ENCODE data around the gene FBXO2.

Gene FBXO2

DNA sequence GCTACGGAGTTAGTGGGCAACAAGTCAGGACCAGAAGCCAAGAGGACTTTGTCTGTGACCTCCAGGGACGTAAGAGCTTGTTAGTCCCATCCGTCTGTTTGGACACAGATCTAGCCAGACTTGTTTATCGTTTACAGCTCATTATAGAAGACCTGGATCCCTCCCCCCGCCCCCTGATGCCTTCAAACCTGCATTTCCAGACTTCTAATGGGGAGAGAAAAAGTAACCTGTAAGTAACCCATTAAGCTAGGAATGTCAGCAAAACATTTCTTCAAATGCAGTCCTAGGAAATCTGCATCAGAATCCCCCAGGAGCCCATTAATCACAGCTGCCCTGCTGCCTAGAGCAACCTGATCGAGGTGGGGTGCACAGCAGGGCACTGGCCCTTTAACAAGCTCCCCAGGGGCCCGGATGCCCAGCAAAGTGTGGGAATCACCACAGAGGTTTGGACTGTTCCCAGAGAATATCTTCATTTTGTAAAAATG, 28.1 kb upstream of the FBXO2 start:
- DNase-seq = no peak

DNA sequence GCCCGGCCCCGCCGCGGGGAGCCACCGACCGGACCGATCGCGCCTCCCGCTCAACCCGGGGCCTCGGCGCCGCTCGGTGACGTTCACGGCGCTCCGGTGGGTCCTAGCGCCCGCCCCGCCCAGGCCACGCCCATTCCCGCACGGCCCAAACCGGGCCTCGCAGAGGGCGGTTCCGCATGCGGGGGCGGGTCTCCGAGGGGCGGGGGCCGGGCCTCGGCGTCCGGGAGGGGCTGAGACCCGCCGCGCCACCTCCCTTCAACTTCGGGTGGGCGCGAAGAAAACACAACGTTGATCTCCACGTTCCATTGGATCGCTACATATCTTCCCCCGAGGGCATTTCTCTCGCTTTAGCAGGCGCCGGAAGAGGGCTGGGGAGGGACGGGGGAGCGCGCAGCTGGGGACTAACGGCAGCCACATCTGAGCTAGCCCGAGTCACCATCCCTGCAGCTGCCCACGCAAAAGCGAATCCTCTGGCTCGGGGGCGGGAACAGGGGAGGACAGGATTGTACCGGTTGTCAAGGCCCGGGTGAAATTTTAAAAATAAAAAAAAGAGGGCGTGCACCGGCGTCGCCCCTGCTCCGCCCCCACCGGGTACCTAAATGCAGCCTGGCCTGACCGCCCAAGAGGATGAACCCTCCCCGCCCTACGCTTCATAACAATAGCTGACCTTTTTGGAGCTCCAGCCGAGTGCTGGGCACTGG, 27.0 kb upstream of the FBXO2 start, which contains the start of gene MAD2L2:
MAD2L2 (minus strand) TSS at position 78 of the 701 bp plus-strand sequence. CDS start 547 bp downstream, outside the sequence.
- DNase-seq = peak; percentile 84

DNA sequence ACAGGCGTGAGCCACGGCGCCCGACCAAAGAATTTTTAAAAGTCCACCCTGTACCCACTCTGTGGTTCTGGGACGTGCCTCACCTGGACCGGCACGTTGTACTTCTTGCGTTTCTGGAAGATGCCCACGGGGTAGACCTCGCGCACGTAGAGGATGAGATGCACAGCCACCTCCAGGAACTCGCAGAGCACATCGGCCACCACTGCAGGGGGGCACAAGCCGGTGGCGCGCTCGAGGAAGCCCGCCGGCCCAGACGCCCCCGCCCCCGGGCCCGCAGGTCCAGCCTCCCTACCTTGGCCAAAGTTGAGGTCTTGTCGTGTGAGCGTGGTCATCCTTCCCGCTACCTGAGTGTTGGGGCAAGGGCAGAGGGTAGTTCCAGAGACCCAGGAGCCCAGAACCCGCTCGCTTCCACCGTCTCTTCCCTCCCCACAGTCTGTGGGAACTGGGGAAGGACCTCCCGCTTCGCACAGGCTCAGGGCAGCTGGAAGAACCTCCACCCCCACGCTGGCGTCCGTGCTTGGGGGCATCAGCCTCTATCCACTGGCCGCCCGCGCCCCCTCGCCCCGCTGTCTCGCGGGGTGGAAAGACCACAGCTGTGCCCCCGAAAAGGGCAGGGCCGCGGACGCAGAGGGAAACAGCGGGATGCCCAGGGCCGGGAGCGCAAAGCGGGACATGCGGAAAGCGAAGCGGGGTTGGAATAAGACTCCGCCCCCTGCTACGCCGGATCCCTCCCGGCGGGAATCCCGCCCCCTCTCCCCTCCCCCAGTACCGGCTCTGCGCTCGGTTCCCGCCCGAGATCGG, 26.2 kb upstream of the FBXO2 start:
- DNase-seq = peak; percentile 83

DNA sequence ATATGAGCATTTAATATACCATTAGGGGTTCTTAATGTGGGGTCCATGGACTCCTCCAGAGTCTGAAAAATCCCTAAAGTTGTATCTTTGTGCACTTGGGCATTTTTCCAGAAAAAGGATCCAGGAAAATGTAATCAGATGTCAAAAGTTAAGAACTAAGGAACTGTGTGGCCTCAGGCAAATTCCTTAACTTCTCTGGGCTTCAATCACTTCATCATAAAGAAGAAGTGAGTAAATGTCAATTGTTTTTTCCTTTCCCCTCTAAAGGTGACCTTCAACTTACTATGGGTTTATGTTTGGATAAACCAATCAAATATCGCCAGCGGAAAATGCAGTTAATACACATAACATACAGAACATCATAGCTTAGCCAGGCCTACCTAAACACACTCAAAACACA, 24.2 kb upstream of the FBXO2 start:
- no peak for DNase-seq

DNA sequence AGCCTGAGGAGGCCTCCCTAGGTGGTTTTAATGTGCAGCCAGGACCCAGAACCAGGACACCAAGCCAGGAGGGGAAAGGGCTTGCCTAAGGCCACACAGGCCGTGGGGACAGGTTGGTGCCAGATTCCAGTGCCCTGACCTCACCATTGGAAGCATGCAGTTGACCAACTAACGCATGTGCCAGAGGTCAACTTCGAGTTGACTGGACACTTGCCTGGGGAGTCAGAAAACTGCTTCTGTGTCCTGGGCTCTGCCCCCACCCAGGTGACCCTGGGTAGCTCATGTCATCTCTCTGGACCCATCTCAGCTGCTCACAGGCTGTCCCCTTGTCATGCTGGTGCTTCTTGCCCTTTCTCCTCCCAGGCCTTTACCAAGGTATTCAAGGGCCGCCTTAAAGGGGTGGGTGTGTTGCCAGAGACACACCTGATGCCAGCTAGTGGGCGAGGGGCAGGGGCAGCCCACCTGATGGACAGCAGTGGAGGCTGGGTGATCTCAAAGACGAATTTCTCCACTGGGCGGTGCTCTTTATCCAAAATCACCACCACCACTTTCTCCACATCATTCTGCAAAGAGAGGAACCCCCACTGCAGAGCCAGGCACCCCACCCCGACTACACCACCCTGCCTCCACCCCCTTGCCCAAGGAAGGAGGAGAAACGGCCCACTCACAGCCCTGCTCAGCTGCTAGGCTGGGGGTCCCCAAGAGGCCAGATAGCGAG, 22.3 kb upstream of the FBXO2 start:
- no peak for DNase-seq

DNA sequence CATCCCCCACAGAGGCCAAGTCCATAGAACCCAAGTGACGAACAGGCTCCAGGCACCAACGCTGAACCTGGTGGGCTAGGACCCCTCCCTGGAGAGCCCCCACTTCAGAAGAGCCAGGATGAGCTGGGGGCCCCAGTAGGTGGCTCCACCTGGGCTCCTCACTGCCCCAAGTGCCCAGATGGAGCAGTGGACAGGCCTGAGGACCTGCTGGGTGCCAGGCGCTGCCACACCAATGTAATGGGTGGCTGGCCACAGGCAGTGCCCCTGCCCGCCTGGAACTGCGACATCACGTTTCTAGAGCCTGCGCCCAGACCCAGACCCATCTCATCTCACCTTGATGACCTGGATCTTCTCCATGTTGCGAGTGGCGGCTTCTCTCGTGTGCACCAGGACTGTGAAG, 21.1 kb upstream of the FBXO2 start:
- no peak for DNase-seq

DNA sequence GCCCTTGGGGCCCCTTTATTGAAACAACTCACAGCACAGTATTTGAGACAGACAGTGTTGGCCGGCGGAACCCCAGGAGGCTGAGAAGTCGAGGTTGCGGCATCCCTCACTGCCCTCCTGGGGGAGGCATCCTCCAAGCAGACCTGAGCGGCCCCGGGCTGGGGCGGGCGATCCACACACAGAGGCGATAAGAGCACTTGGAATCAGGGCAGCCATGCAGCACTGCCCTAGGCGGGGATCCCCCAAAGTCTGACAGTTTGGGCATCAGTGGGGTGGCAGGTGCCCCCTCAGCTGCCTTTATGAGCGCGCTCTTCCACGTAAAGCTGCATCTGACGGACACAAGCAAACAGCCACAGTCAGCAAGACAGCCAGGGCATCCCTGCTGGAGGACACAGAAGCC, 20.3 kb upstream of the FBXO2 start:
- DNase-seq = no peak

DNA sequence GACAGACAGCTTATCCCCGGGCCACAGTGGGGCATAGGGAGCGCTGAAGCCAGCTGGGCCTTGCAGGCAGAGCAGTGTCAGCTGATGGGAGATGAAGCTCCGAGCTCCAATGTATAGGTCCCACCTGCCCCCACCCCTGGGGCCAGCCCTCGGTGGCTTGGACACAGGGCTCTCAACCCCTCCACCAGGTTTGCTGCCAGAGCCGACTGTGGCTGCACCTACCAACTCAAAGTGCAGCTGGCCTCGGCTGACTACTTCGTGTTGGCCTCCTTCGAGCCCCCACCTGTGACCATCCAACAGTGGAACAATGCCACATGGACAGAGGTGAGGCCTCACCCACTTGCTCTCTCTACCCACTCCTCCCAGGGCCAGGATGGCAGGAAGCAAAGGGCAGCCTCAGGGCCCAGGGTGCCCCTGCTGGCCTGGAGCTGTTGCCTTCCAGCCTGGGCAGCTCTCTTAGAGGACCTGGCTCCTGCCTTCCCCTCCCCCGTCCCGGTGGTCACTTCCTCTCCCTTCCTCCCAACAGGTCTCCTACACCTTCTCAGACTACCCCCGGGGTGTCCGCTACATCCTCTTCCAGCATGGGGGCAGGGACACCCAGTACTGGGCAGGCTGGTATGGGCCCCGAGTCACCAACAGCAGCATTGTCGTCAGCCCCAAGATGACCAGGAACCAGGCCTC, 19.0 kb upstream of the FBXO2 start:
- DNase-seq = no peak

DNA sequence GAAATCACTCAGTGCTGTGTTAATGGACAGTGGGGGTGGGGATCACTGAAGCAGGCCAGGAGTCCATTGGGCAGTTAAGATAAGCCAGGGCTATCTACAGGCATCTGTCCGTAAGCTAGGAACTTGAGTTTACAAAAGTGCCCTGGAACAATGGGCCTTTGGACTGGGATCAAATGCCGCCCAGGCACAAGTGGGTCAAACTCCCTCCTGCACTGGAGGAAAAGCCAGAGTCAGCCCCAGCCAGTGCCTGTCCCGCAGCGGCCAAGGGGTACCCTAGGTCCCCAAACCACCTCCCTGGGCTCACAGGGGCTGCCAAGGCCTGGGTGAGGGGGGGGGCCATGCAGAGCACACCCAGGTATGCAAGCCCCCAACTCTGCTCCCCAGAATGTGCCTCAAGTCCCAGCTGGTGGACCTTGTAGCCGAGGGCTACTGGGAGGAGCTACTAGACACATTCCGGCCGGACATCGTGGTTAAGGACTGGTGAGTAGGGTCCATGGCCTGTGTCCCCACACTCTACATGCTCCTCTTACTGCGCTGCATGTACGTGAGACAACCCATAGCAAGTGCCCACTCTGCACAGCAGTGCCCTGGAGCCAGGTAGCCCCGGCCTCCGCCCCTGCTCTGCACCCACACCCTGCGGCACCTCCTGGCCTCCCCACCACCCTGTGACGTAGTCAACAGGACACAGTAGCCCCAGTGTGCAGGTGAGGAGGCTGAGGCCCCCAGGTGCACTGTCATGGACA, 17.5 kb upstream of the FBXO2 start:
- DNase-seq = no peak

DNA sequence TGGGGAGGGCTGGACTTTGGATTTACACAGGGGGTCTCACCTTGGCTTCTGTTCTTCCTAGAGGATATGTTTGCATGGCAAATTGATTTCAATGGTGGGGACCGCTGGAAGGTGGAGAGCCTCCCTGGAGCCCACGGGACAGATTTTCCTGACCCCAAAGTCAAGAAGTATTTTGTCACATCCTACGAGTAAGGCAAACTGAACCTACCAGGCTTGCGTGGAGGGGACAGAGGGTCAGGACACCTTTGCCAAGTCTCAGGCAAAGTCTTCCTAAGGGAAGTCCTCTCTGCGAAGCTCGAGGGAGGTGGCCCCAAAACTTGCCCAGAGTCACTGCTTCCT, 16.9 kb upstream of the FBXO2 start:
- no peak for DNase-seq

DNA sequence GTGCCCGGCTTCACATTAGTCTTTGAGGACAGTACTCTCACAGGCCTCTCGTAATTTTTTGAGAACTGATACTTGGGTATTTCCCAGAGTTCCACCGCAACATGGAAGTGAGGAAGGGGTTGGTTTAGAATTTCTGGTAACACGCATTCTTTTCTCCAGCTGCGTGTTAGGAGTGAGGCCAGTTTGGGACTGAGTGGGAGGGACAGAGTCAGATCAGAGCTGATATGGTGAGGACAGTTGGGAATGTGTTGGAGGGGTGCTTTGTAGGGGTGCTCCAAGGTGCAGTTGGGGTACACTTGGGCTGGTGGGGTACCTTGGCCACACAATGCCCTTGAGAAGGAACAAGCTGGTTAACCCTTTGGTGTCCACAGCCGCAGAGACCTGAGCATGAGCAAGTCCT, 16.5 kb upstream of the FBXO2 start:
- no peak for DNase-seq

DNA sequence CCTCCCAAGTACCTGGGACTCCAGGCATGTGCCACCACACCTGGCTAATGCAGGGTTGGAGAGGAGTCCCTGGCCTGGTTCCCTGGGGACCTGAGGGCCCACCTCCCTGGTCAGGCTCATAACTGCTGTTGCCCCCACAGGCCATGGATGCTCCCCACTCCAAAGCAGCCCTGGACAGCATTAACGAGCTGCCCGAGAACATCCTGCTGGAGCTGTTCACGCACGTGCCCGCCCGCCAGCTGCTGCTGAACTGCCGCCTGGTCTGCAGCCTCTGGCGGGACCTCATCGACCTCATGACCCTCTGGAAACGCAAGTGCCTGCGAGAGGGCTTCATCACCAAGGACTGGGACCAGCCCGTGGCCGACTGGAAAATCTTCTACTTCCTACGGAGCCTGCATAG, 14.3 kb upstream of the FBXO2 start:
- DNase-seq = no peak

DNA sequence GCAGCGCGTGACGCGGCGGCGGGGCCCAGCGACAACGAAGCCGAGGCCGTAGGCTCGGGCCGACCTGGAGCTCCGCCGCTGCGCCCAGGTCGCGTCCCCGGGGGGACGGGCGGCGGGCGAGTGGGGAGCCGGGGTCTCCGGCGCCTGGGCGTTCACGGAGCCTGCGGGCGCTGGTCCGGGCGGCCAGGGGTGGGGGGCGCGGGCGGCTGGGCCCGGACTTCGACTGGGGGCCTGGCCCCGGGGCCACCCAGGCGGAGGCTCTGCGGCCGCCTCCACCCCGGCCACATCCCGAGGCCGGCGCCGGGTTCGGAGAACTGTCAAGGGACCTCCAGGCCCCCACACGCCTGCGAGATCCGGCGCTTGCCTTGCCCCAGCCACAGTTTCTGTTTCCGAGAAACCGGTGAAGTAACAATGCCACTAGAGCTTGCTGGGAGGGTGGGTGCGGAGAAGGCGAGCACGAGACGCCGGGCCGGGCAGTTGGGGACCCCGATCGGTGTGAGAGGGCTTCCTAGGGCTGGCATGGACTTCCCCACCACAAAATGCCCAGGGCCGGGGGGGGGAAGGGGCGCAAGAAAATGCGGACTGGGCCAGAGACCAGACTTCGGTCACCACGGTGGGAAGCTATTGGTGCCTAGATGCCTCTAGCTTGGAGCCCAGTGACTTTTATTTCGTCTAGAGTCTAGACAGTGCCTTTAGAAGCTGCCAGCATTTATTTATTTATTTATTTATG, 10.3 kb upstream of the FBXO2 start:
- DNase-seq = peak; percentile 67

DNA sequence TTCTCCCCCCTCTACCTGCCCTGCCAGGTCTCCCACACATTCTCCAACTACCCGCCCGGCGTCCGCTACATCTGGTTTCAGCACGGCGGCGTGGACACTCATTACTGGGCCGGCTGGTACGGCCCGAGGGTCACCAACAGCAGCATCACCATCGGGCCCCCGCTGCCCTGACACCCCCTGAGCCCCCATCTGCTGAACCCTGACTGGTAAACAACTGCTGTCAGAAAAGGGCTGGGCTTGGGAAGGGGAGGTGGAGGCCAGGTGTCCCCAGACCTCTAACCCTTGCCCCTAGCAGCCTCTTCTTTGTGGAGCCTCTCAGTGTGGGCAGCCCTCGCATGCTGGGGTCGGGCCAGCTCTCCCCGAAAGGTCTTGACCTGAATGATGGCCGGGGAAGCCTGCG, 6.9 kb upstream of the FBXO2 start:
- no peak for DNase-seq

DNA sequence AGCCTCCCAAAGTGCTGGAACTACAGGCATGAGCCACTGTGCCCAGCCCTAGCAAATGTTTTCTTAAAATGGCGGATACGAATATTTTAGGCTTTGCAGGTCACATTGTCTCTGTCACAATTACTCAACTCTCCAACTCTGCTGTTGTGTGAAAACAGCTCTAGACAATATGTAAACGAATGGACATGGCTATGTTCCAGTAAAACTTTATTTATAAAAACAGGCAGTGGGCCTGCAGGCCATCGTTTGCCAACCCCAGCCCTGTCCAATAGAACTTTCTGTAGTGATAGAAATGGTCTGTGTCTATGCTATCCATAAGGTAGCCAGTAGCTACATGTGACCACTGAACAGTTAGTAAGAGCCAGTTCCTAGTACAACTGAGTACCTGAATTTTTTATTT, 5.5 kb upstream of the FBXO2 start:
- no peak for DNase-seq

DNA sequence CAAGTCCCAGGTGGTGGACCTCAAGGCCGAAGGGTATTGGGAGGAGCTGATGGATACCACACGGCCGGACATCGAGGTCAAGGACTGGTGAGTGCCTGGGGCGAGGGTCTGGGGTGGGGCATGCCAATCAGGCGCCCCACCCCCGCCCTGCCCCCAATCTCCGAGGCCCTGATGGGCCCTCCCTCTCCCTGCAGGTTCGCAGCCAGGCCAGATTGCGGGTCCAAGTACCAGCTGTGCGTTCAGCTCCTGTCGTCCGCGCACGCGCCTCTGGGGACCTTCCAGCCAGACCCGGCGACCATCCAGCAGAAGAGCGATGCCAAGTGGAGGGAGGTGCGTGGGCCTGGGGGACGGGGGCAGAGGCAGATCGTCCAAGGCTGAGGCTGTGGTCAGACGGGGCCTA, 4.3 kb upstream of the FBXO2 start:
- no peak for DNase-seq

DNA sequence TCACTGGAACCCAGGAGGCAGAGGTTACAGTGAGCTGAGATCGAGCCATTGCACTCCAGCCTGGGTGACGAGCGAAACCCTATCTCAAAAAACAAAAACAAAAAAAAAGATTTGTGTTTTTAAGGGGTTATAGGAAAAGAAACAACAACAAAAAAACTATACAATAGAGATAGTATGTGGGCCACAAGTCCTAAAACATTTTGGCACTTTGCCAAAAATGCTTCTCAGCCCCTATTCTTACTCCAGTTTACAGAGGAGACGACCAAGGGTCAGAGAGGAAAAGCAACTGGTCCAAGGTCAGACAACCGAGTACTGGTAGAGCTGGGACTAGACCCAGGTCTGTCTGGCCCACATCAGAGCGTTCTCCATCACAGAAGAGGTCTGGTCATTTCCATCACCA, 3.4 kb upstream of the FBXO2 start:
- DNase-seq = no peak

DNA sequence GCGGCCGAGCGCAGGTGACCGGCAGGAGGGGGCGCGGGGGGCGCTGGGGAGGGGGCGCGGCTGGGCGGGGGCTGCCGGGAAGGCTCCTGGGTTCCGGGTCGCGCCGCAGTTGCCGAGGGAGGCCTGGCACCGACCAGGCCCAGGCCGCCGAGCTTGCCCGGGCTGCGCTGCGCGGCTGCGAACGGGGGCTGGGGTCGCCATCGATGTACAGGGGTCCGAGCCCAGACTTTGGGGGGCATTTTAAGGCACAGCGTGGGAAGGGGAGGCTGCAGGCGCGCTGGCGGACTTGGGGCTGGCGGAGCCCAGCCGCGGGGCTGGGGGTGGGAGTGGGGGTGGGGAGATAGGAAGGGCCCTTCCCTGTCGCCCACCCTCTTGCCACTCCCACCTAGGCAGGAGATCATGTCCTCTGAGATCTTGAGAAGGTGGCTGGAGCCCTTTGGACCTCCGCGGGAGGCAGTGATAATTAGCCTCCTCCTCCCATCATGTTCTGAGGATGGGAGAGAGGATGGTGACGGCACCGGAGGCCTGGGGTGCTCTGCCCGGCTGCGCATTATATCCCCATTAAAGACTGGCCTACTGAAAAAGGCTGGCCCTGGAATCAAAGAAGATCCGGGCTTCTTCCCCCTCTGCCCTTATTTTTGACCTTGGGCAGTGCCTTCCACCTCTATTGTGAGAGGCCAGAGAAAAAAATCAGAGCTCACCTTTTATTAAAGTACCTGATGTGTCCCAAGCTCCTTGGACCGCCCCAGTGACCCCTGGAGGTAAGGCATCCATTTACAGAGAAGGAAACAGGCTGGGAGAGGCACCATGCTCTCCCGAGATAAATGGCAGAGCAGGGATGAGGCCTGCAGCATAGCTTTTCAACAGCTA, 945 bp upstream of the FBXO2 start:
- DNase-seq = no peak

DNA sequence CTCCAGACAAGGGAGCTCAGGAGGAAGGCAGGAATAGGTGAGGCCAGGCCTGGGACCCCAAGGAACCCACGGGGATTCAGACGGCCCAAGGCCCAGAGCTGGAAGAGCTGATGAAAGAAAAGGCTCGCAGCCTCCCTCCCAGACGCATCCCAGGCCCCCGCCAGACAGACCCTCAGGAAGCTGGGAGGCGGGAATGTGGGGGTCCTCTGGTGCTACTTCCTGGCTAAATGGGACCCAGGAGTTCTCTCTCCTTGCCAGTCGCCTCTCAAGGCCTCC, 430 bp downstream of the FBXO2 start:
- no peak for DNase-seq

DNA sequence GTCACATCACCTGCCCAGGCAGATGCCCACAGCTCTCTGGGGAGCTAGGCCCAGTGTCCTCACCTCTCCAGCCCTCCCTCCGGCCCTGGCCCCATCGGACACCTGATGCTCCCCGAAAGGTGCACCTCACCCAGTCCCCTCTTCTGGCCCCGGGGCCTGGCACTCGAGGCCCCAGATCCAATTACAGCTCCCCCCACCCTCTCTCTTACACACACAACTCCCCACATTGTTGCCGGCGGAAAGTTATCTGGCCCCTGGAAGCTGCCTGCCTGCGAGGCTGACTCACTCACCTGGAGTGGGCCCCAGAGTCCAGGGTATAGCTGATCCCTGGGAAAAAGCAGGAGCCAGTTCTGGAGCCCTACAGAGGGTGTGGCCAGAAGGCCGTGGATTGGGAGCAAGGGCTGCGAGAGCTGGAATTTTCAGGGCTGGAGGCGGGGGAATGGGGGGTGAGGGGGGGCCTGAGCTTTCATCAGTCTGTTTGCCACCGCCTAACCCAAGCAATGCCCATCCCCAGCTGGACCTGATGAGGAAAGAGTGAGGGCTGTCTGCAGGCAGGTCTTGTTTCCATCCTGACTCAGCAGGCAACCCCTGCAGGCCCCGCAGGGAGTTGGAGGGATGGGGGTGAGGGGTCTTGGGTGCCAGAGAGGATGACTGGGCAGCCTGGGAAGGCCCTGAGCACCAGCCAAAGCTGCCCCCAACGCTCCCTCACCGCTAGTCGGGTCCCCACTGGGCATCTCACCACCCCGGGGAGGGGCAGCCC, 948 bp downstream of the FBXO2 start:
- no peak for DNase-seq
